Measurements from ENCODE around the gene HSD17B3. TPM values are rescaled to one million over a fixed set of nuclear protein-coding genes. Genes with fewer than 3 reads are reported as not detected.

HSD17B3 gene
- total RNA-seq, 2 experiments from 2014 or later: 0.42 to 0.80 TPM

DNA sequence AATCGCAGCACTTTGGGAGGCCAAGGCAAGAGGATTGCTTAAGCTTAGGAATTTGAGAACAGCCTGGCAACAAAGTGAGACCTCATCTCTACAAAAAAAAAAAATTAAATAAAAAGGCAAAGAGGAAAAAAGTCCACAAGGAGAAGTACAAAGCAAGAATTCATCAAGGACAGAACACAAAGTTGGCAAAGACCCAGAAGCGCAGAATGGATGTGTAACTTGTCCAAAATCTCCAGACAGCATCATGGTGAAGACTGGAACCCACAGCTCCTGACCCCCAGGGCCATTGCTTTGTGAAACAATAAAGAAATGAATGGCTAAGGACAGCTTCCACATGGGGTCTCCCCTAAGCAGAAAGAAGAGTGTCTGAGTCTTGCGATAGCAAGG, 7.8 kb downstream of the HSD17B3 start:
- Mint-ChIP-seq H3K27me3 (no peaks in the 10 kb centered on the region), H3K36me3 (ENCODE audit: low read depth) (no peaks in the 10 kb centered on the region), H3K4me3 (no peak overlapping the region), H3K9me3 (peaks cover 3% of the 10 kb centered on the region), H3K4me1 (ENCODE audit: low read depth) (no peaks in the 10 kb centered on the region), H3K27ac (no peak overlapping the region)
- ATAC-seq (ENCODE audit: poor library complexity) (no peak), DNase-seq (no peak)
- intact Hi-C loops (cut with DNase I, micrococcal nuclease): no loop called here
- Histone ChIP-seq H3K27ac (ENCODE audit: low read depth in 1 of 2, low read length in 2 of 2) (no peak overlapping the region), H3K4me3 (ENCODE audit: low read length) (no peak overlapping the region), H3K4me1 (ENCODE audit: insufficient read depth, low read length) (no peaks in the 10 kb centered on the region), H3K27me3 (ENCODE audit: control insufficient read depth in 1 of 2, insufficient read depth in 2 of 2, low read length in 2 of 2) (peaks cover 0 to 3% of the 10 kb centered on the region in 2 experiments), H3K36me3 (ENCODE audit: insufficient read depth, low read length) (no peaks in the 10 kb centered on the region), H3K9me3 (ENCODE audit: control insufficient read depth in 1 of 2, insufficient read depth in 1 of 2, low read length in 2 of 2) (peaks cover 0 to 5% of the 10 kb centered on the region in 2 experiments)
- TF ChIP-seq, protein P1, sequence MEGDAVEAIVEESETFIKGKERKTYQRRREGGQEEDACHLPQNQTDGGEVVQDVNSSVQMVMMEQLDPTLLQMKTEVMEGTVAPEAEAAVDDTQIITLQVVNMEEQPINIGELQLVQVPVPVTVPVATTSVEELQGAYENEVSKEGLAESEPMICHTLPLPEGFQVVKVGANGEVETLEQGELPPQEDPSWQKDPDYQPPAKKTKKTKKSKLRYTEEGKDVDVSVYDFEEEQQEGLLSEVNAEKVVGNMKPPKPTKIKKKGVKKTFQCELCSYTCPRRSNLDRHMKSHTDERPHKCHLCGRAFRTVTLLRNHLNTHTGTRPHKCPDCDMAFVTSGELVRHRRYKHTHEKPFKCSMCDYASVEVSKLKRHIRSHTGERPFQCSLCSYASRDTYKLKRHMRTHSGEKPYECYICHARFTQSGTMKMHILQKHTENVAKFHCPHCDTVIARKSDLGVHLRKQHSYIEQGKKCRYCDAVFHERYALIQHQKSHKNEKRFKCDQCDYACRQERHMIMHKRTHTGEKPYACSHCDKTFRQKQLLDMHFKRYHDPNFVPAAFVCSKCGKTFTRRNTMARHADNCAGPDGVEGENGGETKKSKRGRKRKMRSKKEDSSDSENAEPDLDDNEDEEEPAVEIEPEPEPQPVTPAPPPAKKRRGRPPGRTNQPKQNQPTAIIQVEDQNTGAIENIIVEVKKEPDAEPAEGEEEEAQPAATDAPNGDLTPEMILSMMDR (IDR thresholded peaks at IDR 0.05): no peak
- POLR2A ChIA-PET: no interaction called here
- CTCF ChIA-PET: no interaction called here

DNA sequence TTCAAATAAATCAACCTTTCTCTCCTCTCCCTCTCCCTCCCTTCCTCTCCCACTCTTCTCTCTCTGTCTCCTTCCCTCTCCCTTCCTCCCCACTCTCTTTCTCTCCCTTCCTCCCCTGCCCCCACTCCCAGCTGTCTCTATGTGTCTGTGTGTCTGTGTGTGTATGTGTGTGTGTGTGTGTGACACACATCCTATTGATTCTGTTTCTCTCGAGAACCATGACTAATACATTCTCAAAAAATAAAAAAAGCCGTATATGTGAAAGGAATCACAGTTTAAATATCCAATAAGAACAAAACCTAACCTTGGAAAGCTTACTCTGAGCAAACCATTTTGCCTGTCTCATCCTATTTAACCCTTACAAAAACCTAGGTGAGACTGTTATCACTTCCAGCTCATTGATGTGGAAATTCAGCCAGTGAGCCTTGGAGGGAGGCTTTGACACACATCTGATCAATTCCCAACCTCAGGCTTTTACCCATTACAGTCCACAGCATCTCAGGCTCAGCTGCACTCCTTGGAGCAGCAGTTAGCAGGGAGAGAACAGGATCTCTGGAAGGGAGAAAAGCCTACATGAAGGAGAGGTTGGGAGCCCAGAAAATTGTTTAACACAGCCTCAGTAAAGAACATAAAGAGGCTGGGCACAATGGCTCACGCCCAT, 8.3 kb downstream of the HSD17B3 start:
- ATAC-seq (ENCODE audit: poor library complexity): no peak
- H3K27ac Mint-ChIP-seq: no peak overlapping the region
- H3K4me3 ChIP-seq (ENCODE audit: low read length): no peak overlapping the region
- no peaks in the 10 kb centered on the region for H3K27me3 Mint-ChIP-seq
- no peak for DNase-seq
- peaks cover 3% of the 10 kb centered on the region for H3K9me3 Mint-ChIP-seq
- ChIA-PET POLR2A (no interaction called here), CTCF (no interaction called here)
- H3K4me3 Mint-ChIP-seq: no peak overlapping the region
- H3K4me1 Mint-ChIP-seq (ENCODE audit: low read depth): no peaks in the 10 kb centered on the region
- H3K9me3 ChIP-seq (ENCODE audit: control insufficient read depth in 1 of 2, insufficient read depth in 1 of 2, low read length in 2 of 2): peaks cover 0 to 5% of the 10 kb centered on the region in 2 experiments
- no peaks in the 10 kb centered on the region for H3K36me3 ChIP-seq (ENCODE audit: insufficient read depth, low read length)
- H3K36me3 Mint-ChIP-seq (ENCODE audit: low read depth): no peaks in the 10 kb centered on the region
- peaks cover 0 to 3% of the 10 kb centered on the region in 2 experiments for H3K27me3 ChIP-seq (ENCODE audit: control insufficient read depth in 1 of 2, insufficient read depth in 2 of 2, low read length in 2 of 2)
- H3K4me1 ChIP-seq (ENCODE audit: insufficient read depth, low read length): no peaks in the 10 kb centered on the region
- TF ChIP-seq, protein P1 (IDR thresholded peaks at IDR 0.05): no peak
- H3K27ac ChIP-seq (ENCODE audit: low read depth in 1 of 2, low read length in 2 of 2): no peak overlapping the region
- intact Hi-C loops (cut with DNase I, micrococcal nuclease): no loop called here

DNA sequence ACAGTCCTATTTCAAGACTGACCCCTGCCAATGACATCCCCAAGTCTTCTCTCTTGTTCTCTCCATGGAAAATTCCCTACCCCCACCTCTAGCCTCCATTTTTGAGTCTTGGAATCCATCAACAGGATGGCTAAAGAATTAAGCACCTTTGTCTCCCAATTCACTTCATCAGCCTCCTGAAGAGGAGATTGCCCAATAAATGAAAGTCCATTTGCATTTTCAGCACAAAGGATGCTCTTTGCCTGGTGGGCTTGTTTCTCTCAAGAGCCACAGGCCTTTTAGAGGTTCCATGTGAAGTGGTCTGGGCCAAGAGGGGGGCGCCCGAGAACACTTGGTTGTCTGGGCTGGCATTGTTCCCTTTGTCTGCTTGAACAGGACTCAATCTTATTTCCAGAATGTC, 12.6 kb downstream of the HSD17B3 start:
- Mint-ChIP-seq H3K4me3 (no peak overlapping the region), H3K4me1 (ENCODE audit: low read depth) (no peaks in the 10 kb centered on the region), H3K27me3 (no peaks in the 10 kb centered on the region), H3K9me3 (no peaks in the 10 kb centered on the region), H3K36me3 (ENCODE audit: low read depth) (no peaks in the 10 kb centered on the region), H3K27ac (no peak overlapping the region)
- Histone ChIP-seq H3K4me1 (ENCODE audit: insufficient read depth, low read length) (no peaks in the 10 kb centered on the region), H3K9me3 (ENCODE audit: control insufficient read depth in 1 of 2, insufficient read depth in 1 of 2, low read length in 2 of 2) (no peaks in the 10 kb centered on the region), H3K36me3 (ENCODE audit: insufficient read depth, low read length) (no peaks in the 10 kb centered on the region), H3K27ac (ENCODE audit: low read depth in 1 of 2, low read length in 2 of 2) (no peak overlapping the region), H3K4me3 (ENCODE audit: low read length) (no peak overlapping the region), H3K27me3 (ENCODE audit: control insufficient read depth in 1 of 2, insufficient read depth in 2 of 2, low read length in 2 of 2) (peaks cover 0 to 2% of the 10 kb centered on the region in 2 experiments)
- CTCF ChIA-PET: no interaction called here
- no peak for ATAC-seq (ENCODE audit: poor library complexity)
- POLR2A ChIA-PET: no interaction called here
- intact Hi-C loops (cut with DNase I, micrococcal nuclease): no loop called here
- DNase-seq: no peak
- TF ChIP-seq, protein P1 (IDR thresholded peaks at IDR 0.05): no peak
